Measurements from ENCODE around the gene PLBD2.

PLBD2 gene

DNA sequence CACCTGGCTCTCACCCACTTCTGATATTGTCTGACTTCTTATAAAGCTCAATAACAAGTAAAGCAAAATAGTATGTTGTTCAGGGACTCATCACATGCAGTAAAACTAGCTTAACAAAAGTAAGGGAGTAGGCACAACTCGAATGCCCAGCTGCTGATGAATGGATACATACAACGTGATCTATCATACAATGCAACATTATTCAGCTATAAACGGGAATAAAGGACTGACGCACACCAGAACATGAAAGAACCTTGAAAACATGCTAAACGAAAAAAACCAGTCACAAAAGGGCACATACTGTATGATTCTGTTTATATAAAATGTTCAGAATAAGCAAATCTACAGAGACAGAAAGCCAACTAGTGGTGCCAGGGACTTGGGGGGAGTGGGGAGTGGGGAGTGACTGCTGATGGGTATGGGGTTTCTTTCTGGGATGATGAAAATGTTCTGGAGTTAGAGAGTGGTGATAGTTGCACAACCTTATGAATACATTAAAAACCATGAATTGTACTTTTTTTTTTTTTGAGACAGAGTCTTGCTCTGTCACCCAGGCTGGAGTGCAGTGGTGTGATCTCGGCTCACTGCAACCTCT lies 11.1 kb downstream of the PLBD2 start:
- Mint-ChIP-seq H3K36me3 (ENCODE audit: low read depth) (peaks cover 17% of the 10 kb centered on the region), H3K9me3 (no peaks in the 10 kb centered on the region), H3K27ac (no peak overlapping the region), H3K4me3 (no peak overlapping the region), H3K27me3 (ENCODE audit: low read depth, poor library complexity) (peaks cover 2% of the 10 kb centered on the region), H3K4me1 (no peaks in the 10 kb centered on the region)
- TF ChIP-seq, protein P1, sequence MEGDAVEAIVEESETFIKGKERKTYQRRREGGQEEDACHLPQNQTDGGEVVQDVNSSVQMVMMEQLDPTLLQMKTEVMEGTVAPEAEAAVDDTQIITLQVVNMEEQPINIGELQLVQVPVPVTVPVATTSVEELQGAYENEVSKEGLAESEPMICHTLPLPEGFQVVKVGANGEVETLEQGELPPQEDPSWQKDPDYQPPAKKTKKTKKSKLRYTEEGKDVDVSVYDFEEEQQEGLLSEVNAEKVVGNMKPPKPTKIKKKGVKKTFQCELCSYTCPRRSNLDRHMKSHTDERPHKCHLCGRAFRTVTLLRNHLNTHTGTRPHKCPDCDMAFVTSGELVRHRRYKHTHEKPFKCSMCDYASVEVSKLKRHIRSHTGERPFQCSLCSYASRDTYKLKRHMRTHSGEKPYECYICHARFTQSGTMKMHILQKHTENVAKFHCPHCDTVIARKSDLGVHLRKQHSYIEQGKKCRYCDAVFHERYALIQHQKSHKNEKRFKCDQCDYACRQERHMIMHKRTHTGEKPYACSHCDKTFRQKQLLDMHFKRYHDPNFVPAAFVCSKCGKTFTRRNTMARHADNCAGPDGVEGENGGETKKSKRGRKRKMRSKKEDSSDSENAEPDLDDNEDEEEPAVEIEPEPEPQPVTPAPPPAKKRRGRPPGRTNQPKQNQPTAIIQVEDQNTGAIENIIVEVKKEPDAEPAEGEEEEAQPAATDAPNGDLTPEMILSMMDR (IDR thresholded peaks at IDR 0.05): no peak
- no peak for DNase-seq

DNA sequence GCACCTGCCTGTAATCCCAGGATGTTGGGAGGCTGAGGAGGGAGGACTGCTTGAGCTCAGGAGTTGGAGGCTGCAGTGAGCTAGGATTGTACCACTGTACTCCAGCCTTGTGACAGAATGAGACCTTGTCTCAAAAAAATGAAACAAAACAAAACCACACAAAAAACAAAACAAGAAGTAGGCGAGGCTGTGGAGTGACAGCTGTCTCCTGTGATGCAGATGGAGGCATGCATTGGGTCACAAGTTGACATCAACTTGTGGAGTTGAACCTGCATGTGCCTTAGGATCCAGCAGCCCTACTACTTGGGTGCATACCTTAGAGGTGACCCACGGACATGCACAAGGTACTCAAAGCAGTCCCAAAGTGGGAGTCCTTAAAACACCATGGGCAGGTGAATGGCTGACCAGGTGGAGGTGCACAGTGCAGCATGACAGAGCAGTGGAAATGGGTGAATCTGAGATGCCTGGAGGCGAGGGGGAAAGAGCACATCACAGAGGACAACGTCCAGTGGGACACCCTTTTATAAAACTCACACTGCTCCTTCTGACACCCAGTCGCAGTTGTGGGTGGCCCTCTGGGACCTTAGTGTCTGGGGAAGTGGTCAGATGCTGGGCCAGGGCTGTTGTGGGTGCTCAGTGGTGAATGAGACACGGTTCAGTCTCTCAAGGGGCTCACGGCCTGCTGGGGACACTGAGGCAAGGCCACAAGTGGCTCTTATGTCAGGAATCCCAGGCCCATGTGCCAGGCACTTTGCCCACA lies 12.7 kb downstream of the PLBD2 start:
- H3K9me3 Mint-ChIP-seq: no peaks in the 10 kb centered on the region
- DNase-seq: no peak
- H3K36me3 Mint-ChIP-seq (ENCODE audit: low read depth): peaks cover 29% of the 10 kb centered on the region
- no peaks in the 10 kb centered on the region for H3K4me1 Mint-ChIP-seq
- TF ChIP-seq, protein P1 (IDR thresholded peaks at IDR 0.05): no peak
- no peak overlapping the region for H3K4me3 Mint-ChIP-seq
- no peak overlapping the region for H3K27ac Mint-ChIP-seq
- H3K27me3 Mint-ChIP-seq (ENCODE audit: low read depth, poor library complexity): no peaks in the 10 kb centered on the region

DNA sequence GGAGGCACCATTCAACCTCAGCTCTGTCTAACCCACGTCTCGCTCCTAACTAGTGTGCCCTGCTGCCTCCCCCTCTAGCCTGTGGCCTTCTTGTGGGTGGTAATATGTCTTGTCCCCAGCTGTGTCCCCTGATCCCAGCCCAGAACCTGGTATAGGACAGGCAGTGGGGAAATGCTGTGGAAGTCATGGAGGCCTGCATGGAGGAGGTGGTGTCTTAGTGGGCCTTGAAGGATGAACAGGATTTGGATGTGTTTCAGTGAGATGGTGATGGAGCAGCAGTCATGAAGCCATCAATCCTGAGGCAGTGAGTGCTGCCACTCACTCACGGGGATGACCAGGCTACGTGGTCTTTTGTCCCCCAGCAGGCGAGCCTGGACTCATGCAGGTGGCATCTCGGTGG lies 13.4 kb downstream of the PLBD2 start:
- Mint-ChIP-seq H3K4me3 (no peak overlapping the region), H3K4me1 (no peaks in the 10 kb centered on the region), H3K9me3 (no peaks in the 10 kb centered on the region), H3K27me3 (ENCODE audit: low read depth, poor library complexity) (no peaks in the 10 kb centered on the region), H3K36me3 (ENCODE audit: low read depth) (peaks cover 29% of the 10 kb centered on the region), H3K27ac (no peak overlapping the region)
- DNase-seq: no peak
- TF ChIP-seq, protein P1 (IDR thresholded peaks at IDR 0.05): no peak

DNA sequence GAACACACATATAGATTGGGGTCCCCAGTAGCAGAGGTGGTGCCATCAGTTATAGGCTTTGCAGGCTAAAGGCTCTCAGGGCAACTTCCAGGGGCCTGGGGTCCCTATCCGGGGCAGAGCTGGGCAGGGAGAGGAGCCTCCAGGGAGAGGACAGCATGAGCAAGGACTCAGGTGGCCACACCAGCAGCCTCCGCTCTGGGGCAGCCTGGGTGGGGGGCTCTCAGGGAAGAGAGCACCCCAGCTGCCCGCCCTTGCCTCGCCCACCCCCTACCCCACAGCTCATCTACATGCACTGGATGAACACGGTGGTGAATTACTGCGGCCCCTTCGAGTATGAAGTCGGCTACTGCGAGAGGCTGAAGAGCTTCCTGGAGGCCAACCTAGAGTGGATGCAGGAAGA lies 14.0 kb downstream of the PLBD2 start:
- Mint-ChIP-seq H3K4me1 (no peaks in the 10 kb centered on the region), H3K27ac (no peak overlapping the region), H3K9me3 (no peaks in the 10 kb centered on the region), H3K36me3 (ENCODE audit: low read depth) (peaks cover 35% of the 10 kb centered on the region), H3K4me3 (no peak overlapping the region), H3K27me3 (ENCODE audit: low read depth, poor library complexity) (no peaks in the 10 kb centered on the region)
- DNase-seq: no peak
- TF ChIP-seq, protein P1 (IDR thresholded peaks at IDR 0.05): no peak

DNA sequence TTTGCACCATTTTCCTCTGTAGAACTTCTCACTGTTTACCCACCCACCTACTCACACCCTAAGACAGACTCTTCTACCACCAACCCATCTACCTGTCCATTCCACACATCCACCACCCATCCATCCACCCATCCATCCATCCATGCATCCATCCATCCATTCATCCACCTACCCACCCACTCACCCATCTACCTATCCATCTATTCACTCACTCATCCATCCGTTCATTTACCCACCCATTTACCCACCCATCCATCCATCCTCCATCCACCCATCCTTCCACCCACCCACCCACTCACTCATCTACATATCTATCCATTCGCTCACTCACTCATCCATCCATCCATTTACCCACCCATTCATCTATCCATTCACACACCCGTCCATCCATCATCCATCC lies 15.1 kb downstream of the PLBD2 start:
- H3K27me3 Mint-ChIP-seq (ENCODE audit: low read depth, poor library complexity): no peaks in the 10 kb centered on the region
- TF ChIP-seq, protein P1 (IDR thresholded peaks at IDR 0.05): no peak
- H3K4me3 Mint-ChIP-seq: no peak overlapping the region
- H3K9me3 Mint-ChIP-seq: no peaks in the 10 kb centered on the region
- no peak overlapping the region for H3K27ac Mint-ChIP-seq
- no peaks in the 10 kb centered on the region for H3K4me1 Mint-ChIP-seq
- peaks cover 39% of the 10 kb centered on the region for H3K36me3 Mint-ChIP-seq (ENCODE audit: low read depth)
- no peak for DNase-seq

DNA sequence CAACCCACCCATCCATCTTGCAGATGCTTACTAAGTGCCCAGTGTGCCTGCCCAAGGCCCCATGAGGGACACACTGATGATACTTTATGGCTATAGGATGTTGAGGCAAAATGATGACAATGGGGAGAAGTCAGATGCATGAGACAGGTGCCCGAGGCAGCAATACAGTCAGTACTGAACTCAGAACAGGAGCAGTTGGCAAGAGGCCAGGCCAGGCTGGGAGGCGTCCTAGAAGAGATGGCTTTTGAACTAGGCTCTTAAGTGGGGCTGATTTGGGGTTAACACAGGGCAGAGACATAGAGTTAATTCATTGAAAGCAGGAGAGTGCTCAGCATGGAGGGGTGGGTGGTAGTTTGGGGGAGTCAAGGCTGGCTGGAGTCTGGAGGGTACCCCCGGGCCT lies 15.6 kb downstream of the PLBD2 start:
- TF ChIP-seq, protein P1 (IDR thresholded peaks at IDR 0.05): no peak
- Mint-ChIP-seq H3K4me3 (no peak overlapping the region), H3K4me1 (no peaks in the 10 kb centered on the region), H3K36me3 (ENCODE audit: low read depth) (peaks cover 39% of the 10 kb centered on the region), H3K27ac (no peak overlapping the region), H3K9me3 (no peaks in the 10 kb centered on the region), H3K27me3 (ENCODE audit: low read depth, poor library complexity) (no peaks in the 10 kb centered on the region)
- no peak for DNase-seq

Data from nephron progenitor cell (in vitro differentiated cells).